Glutamatergic neuron (in vitro differentiated cells): ENCODE measurements around the gene KIF23. TPM values are rescaled to one million over a fixed set of nuclear protein-coding genes. Genes with fewer than 3 reads are reported as not detected.

Source experiments
- DNase-seq: peaks from one replicate; pipeline ENCODE4 v3.0.0; 2022
- H3K27ac Mint-ChIP-seq: one replicate; pipeline ENCODE4 v1.8.0; 2020; ENCODE audit warnings: mild to moderate bottlenecking, mixed read lengths, inconsistent platforms; ENCODE audit not compliant: unreplicated experiment
- H3K27me3 Mint-ChIP-seq: one replicate; pipeline ENCODE4 v1.8.0; 2020; ENCODE audit warnings: mild to moderate bottlenecking, moderate library complexity, mixed read lengths, inconsistent platforms; ENCODE audit not compliant: unreplicated experiment
- H3K36me3 Mint-ChIP-seq: one replicate; pipeline ENCODE4 v1.8.0; 2020; ENCODE audit warnings: mild to moderate bottlenecking, mixed read lengths, inconsistent platforms; ENCODE audit not compliant: unreplicated experiment
- H3K4me1 Mint-ChIP-seq: one replicate; pipeline ENCODE4 v1.8.0; 2020; ENCODE audit warnings: mild to moderate bottlenecking, low read depth, mixed read lengths, inconsistent platforms; ENCODE audit not compliant: unreplicated experiment
- H3K4me3 Mint-ChIP-seq: one replicate; pipeline ENCODE4 v1.8.0; 2020; ENCODE audit warnings: mild to moderate bottlenecking, mixed read lengths, inconsistent platforms; ENCODE audit not compliant: unreplicated experiment
- H3K9me3 Mint-ChIP-seq: one replicate; pipeline ENCODE4 v1.8.0; 2020; ENCODE audit warnings: mild to moderate bottlenecking, moderate library complexity, mixed read lengths, inconsistent platforms; ENCODE audit not compliant: unreplicated experiment
- total RNA-seq: library from RNA; stranded (reverse); fragmentation: NEBNext Ultra II Directional; extraction: Animal tissue kit (Norgen Biotek cat#: 25700); gene quantifications from one replicate; pipeline ENCODE4 v1.2.1, GENCODE V29; 2021; ENCODE audit not compliant: unreplicated experiment
- TF ChIP-seq, protein P1 (sequence below): fragments of 200-600 bp; sonication (generic); IDR thresholded peaks from one replicate; pipeline ENCODE4 v1.5.0; 2021; ENCODE audit not compliant: partially characterized antibody, unreplicated experiment

KIF23 gene
- total RNA-seq, 1 donor from 2014 or later: 5.2 TPM

- no peaks in the 10 kb centered on the region for H3K4me1 Mint-ChIP-seq
- no peaks in the 10 kb centered on the region for H3K36me3 Mint-ChIP-seq
- H3K4me3 Mint-ChIP-seq: no peak overlapping the region
- TF ChIP-seq, protein P1, sequence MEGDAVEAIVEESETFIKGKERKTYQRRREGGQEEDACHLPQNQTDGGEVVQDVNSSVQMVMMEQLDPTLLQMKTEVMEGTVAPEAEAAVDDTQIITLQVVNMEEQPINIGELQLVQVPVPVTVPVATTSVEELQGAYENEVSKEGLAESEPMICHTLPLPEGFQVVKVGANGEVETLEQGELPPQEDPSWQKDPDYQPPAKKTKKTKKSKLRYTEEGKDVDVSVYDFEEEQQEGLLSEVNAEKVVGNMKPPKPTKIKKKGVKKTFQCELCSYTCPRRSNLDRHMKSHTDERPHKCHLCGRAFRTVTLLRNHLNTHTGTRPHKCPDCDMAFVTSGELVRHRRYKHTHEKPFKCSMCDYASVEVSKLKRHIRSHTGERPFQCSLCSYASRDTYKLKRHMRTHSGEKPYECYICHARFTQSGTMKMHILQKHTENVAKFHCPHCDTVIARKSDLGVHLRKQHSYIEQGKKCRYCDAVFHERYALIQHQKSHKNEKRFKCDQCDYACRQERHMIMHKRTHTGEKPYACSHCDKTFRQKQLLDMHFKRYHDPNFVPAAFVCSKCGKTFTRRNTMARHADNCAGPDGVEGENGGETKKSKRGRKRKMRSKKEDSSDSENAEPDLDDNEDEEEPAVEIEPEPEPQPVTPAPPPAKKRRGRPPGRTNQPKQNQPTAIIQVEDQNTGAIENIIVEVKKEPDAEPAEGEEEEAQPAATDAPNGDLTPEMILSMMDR: no peak
- no peak overlapping the region for H3K27ac Mint-ChIP-seq
- DNase-seq: no peak
- no peaks in the 10 kb centered on the region for H3K27me3 Mint-ChIP-seq
- no peaks in the 10 kb centered on the region for H3K9me3 Mint-ChIP-seq
These were observed 11.3 kb upstream of the KIF23 start for GRCh38 chr15:69402816-69403215.

- H3K27me3 Mint-ChIP-seq: no peaks in the 10 kb centered on the region
- H3K9me3 Mint-ChIP-seq: no peaks in the 10 kb centered on the region
- H3K4me1 Mint-ChIP-seq: no peaks in the 10 kb centered on the region
- TF ChIP-seq, protein P1: no peak
- H3K36me3 Mint-ChIP-seq: no peaks in the 10 kb centered on the region
- no peak overlapping the region for H3K4me3 Mint-ChIP-seq
- DNase-seq: no peak
- H3K27ac Mint-ChIP-seq: no peak overlapping the region
These were observed 10.6 kb upstream of the KIF23 start for GRCh38 chr15:69403594-69403993.

GRCh38 chr15:69405110-69405509 is 9.0 kb upstream of the KIF23 start:
- Mint-ChIP-seq H3K4me1 (no peaks in the 10 kb centered on the region), H3K27ac (no peak overlapping the region), H3K27me3 (no peaks in the 10 kb centered on the region), H3K9me3 (no peaks in the 10 kb centered on the region), H3K36me3 (no peaks in the 10 kb centered on the region), H3K4me3 (no peak overlapping the region)
- TF ChIP-seq, protein P1: no peak
- no peak for DNase-seq

GRCh38 chr15:69407719-69408400 is 6.3 kb upstream of the KIF23 start:
- TF ChIP-seq, protein P1: no peak
- Mint-ChIP-seq H3K4me1 (no peaks in the 10 kb centered on the region), H3K27ac (no peak overlapping the region), H3K36me3 (no peaks in the 10 kb centered on the region), H3K9me3 (no peaks in the 10 kb centered on the region), H3K27me3 (no peaks in the 10 kb centered on the region), H3K4me3 (no peak overlapping the region)
- no peak for DNase-seq

- H3K36me3 Mint-ChIP-seq: no peaks in the 10 kb centered on the region
- H3K4me1 Mint-ChIP-seq: no peaks in the 10 kb centered on the region
- H3K9me3 Mint-ChIP-seq: no peaks in the 10 kb centered on the region
- no peaks in the 10 kb centered on the region for H3K27me3 Mint-ChIP-seq
- H3K4me3 Mint-ChIP-seq: no peak overlapping the region
- TF ChIP-seq, protein P1: no peak
- no peak overlapping the region for H3K27ac Mint-ChIP-seq
- DNase-seq: no peak
These were observed 5.3 kb upstream of the KIF23 start for GRCh38 chr15:69408841-69409240.
